Measurements from ENCODE around the gene PMEPA1.

DNA sequence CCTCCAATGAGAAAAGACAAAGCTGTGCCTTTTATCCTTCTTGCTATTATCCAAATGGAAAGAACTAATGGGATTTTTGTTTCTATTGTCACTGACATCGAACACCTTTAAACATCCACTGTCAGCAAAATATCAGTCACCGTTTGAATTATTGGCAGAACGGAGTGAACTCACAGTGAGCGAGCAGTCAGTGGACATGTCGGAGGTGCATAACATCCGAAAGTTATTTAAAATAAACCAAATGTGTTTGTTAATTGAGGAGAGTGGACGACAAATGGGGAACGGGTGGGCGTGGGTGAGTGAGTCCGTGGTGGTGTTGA is 38.8 kb downstream of the PMEPA1 start:
- TF ChIP-seq CTCF (IDR thresholded peaks at IDR 0.05), result no peak
- no peak for TF ChIP-seq POLR2A (IDR thresholded peaks at IDR 0.05)
